Stimulated activated CD8-positive, alpha-beta memory T cell treated with anti-CD3 and anti-CD28 coated beads, Interleukin-7, amount 100 ng/mL, for 24 hours (primary cell): ENCODE measurements around the gene DNAJC5G.

ENCODE experiments used
- DNase-seq: peaks from one replicate; pipeline ENCODE4 v3.0.0-alpha.2; 2020; ENCODE audit warnings: low read depth

DNAJC5G gene

GRCh38 chr2:27275211-27276150 lies at the start of gene DNAJC5G:
Gene DNAJC5G, plus strand, starts transcription at chr2:27275433. Its CDS starts 1,296 bp downstream, at chr2:27276729.
- no peak for DNase-seq

DNA sequence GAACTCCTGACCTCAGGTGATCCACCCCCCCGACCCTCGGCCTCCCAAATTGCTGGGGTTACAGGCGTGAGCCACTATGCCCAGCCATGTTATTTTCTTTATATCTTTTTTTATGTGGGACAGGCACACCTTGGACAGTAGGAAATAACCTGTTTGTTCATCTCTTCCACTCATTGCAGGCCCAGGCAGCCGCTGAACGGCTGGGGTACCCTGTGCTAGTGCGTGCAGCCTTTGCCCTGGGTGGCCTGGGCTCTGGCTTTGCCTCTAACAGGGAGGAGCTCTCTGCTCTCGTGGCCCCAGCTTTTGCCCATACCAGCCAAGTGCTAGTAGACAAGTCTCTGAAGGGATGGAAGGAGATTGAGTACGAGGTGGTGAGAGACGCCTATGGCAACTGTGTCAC lies 49.7 kb upstream of the DNAJC5G start:
- DNase-seq = no peak

DNA sequence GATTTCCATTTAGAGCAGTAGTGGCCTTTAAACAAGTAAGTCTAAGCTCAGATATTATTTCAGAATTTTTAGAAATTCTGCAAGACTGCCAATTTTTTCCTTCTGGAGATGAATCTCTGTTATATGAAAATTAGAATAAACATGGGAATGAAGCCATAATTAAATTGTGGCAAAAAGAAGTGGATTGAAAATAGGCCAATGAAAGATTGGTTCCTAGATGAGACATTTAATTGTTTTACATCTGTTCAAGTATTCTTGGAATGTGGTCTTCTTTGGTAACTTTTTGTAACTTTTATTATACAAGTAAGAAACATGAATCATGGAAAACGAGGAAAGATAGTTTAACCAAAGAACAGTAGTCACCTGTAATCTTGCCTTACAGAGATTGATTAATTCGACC lies 47.7 kb upstream of the DNAJC5G start:
- no peak for DNase-seq

- no peak for DNase-seq
These were observed 43.3 kb upstream of the DNAJC5G start for GRCh38 chr2:27231921-27232320.

DNA sequence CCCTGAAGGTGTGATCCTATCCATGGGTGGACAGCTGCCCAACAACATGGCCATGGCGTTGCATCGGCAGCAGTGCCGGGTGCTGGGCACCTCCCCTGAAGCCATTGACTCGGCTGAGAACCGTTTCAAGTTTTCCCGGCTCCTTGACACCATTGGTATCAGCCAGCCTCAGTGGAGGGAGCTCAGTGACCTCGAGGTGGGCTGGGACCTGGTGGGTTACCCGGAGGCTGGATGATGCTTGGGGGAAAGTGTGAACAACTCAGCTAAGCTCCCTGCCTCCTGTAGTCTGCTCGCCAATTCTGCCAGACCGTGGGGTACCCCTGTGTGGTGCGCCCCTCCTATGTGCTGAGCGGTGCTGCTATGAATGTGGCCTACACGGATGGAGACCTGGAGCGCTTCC lies 41.9 kb upstream of the DNAJC5G start:
- no peak for DNase-seq

DNA sequence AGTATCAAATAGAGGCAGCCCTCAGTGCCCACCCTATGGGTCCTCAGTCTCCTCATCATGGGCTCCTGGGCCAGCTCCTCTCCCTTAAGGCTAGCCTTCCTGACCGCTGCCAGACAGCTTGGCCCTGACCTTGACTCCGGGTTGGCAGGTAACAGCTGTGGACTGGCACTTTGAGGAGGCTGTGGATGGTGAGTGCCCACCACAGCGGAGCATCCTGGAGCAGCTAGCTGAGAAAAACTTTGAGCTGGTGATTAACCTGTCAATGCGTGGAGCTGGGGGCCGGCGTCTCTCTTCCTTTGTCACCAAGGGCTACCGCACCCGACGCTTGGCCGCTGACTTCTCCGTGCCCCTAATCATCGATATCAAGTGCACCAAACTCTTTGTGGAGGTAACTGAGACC lies 39.1 kb upstream of the DNAJC5G start:
- no peak for DNase-seq

DNA sequence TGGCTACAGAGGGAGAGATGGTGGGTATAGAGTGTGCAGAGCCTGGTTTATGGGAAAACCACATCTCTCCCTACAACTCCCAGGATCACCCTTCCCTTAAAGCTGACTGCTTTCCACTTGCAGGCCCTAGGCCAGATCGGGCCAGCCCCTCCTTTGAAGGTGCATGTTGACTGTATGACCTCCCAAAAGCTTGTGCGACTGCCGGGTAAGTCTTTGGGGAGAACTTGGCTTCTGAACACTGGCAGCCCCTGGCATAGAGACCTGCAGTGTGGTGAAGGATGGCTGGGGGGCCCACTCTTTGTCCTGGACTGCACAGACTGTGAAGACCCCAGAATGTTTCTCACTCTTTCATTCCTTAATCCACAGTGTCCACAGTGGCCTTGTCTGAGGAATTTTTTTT lies 38.6 kb upstream of the DNAJC5G start:
- no peak for DNase-seq

GRCh38 chr2:27237341-27237945 lies 37.8 kb upstream of the DNAJC5G start:
- no peak for DNase-seq

DNA sequence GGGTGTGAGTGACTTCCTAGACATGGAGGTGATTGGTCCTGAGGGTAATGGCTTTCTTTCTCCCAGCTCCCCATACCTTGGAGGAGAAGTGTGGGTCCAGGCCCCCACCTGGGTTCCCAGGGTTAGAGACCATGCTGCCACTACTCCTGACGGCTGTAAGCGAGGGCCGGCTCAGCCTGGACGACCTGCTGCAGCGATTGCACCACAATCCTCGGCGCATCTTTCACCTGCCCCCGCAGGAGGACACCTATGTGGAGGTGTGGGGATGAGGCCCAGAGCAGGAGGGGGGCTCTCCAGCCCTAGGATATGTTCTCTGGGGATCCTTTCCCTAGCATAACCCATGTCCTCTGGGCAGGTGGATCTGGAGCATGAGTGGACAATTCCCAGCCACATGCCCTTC lies 36.3 kb upstream of the DNAJC5G start:
- no peak for DNase-seq

DNA sequence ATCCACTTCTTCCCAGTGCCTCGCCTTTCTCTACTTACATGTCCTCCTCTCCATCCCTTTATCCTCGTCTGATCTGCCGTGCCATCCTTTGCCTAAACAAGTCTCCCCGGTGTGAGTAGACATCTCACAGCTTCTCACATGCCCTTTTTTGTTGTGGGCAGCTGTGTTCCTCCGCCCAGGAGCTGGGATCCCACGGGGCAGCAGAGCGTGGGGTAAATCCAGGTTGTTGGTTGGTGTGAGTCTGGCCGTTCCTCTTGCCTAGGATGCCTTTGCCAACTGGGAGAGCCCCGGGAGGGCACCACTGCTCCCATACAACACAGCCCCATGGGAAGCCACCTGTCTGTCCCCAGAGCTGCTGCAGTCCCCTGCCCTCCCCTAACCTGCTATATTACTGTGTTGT lies 34.8 kb upstream of the DNAJC5G start:
- no peak for DNase-seq

- no peak for DNase-seq
These were observed 33.2 kb upstream of the DNAJC5G start for GRCh38 chr2:27241761-27242613.

- no peak for DNase-seq
These were observed 32.6 kb upstream of the DNAJC5G start for GRCh38 chr2:27242614-27242951.

DNA sequence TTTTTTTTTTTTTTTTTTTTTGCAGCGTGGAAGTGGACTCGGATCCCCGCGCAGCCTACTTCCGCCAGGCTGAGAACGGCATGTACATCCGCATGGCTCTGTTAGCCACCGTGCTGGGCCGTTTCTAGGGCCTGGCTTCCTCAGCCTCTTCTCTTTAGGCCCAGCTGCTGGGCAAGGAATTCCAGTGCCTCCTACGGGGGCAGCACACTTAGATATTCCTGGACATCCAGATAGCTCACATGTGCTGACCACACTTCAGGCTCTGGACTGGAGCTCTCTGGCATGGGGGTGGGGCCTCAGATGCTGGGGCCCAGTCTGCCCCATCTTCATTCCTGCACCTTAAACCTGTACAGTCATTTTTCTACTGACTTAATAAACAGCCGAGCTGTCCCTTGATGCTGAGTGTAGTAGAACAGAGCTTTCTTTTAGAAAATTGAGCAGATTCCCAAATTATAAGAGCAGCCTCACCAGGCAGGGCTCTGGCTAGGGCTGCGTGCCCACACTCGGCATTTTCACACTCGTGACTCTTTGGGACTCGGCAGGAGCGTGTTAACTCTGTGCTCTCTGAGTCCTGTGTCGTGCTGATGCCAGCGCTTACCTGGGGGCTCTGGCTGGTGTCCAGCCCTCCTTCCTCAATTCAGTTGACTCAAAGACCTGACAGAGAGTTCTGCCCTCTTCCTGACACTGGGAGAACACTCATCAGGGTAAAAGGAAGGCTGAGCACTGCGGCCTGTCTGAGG lies 31.7 kb upstream of the DNAJC5G start:
- DNase-seq = no peak

DNA sequence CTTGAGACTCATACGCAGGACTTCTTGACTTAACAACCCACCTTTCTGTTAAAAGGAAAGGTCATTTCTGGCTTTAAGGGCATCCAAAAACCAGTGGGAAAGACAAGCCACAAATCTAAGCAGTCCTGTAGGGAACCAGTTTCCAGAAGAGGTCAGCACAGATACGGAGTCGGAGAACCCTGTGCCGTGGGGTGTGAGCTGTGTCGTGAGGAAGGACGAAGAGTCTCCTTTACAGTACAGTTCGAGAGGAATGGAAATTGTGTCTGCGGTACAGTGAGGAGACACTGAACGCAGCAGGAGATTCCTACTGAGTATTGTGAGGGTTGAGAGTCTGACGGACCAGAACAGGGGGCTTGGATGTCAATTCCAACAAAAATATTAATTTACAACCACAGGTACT lies 30.1 kb upstream of the DNAJC5G start:
- DNase-seq = no peak

- no peak for DNase-seq
These were observed 29.6 kb upstream of the DNAJC5G start for GRCh38 chr2:27245626-27246025.

GRCh38 chr2:27247893-27248292 lies 27.3 kb upstream of the DNAJC5G start:
- no peak for DNase-seq

DNA sequence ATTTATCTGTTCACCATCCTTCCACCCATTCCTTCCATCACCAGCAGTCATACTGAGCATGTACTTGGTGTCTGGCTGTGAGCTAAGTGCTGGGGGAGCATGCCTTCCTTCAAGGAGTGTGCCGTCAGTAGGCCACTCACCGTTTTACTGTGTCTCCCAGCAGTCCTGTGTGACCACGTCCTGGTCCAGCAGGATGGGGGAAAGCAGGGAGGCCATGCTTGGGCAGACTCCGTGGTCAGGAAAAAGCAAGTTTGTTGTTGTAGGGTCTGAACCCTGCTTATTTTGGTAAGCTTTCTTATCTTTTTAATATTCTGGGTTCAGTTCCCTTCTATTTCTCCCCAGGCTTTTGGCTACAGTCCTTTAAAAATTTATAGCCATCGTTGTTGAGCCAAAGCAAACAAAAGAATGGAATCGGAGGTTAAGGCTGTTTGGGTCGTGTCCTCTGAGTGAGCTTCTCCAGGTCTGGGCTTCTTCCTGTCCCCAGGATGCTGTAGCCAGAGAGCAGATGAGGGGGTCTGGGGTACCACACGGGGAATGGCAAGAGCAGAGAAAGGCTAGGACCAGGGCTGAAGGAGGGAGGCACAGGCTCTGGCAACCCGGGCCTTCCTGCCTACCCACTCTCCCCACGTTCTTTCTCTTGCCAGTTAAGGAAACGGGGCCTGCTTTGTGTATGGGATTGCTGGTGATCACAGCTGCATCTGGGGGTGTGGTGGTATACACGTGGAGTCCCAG lies 25.9 kb upstream of the DNAJC5G start:
- DNase-seq = no peak

DNA sequence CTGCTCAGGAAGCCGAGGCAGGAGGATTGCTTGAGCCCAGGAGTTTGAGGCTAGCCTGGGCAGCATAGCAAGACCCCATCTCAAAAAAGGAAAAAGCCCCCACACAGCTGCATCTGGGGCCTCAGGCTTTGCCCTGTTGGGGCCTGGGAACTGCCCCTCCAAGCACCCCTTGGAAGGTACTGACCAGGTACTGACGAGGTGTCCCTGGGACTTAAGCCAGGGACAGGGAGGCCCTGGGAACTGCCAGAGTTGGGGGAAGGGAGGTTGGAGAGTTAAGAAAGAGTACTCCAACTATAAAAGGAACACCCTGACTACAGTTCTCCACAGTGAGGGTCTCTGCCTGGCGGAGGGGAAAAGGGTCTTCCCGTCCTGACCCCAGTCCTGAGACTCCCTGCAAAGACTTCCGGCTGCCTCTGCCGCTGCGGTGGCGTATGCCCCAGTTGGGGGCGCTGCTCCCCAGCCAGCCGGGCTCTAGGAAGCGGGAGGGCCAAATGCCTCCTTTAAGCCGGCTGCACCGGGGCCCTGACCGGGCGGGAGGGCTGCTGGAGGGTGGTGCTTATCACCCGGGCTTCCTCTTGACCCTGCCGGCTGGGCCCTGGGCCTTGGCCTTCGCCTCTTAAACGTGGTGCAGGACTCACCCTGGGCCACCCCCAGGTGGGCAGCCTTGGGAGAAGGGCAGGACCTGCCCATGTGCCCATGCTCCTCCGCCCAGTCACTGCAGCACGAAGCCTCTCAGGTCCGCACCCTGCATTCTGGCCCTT lies 25.2 kb upstream of the DNAJC5G start:
- peak; percentile 26 for DNase-seq

GRCh38 chr2:27250652-27251379 lies 24.4 kb upstream of the DNAJC5G start:
- no peak for DNase-seq

DNA sequence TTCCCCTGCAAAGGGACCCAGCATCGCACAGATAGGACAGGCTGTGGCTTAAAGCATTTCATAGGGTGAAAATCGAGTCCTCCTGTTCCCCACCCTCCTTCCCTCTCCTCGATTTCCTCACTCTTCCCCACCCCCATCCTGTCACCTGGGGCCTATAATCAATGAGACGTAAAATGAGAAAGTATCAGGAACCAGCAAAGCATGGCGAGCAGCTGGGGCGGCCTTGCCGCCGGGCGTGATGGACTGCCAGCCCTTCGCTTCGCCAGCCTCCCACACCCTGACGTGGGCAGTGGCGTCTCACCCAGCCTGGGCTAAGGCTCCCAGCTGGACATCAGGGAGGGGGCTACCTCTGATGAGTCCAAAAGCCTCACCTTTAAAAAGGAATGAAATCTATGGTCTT lies 23.5 kb upstream of the DNAJC5G start:
- no peak for DNase-seq
